Gastroesophageal sphincter (tissue), 3 donors: Measurements from ENCODE around the gene SMAD3.

Source experiments
- CTCF ChIP-seq, 4 experiments: fragments of 200-600 bp in 2 of 4; fragments of 450-650 bp in 2 of 4; sonication (generic) in 1 of 4; IDR thresholded peaks; one replicate each; pipeline ENCODE4 v1.5.1; 2017 to 2019; ENCODE audit warnings: antibody characterized with exemption in 4 of 4, mild to moderate bottlenecking in 2 of 4, moderate library complexity in 2 of 4
- EP300 ChIP-seq: sonication (generic); formaldehyde crosslinking; IDR thresholded peaks from one replicate; pipeline ENCODE4 v1.6.1; 2017; ENCODE audit warnings: antibody characterized with exemption, mild to moderate bottlenecking
- POLR2AphosphoS5 ChIP-seq: sonication (generic); formaldehyde crosslinking; IDR thresholded peaks from one replicate; pipeline ENCODE4 v1.6.1; 2017; ENCODE audit warnings: antibody characterized with exemption

GRCh38 chr15:67242708-67243111 is 177.3 kb downstream of the SMAD3 start:
- TF ChIP-seq CTCF (IDR thresholded peaks at IDR 0.05) (no peak), EP300 (no peak), POLR2AphosphoS5 (no peak)
